Measurements from ENCODE around the gene DSC2. TPM values are rescaled to one million over a fixed set of nuclear protein-coding genes. Genes with fewer than 3 reads are reported as not detected.

Gene DSC2
- total RNA-seq, 1 experiment from 2014 or later = 0.04 TPM

DNA sequence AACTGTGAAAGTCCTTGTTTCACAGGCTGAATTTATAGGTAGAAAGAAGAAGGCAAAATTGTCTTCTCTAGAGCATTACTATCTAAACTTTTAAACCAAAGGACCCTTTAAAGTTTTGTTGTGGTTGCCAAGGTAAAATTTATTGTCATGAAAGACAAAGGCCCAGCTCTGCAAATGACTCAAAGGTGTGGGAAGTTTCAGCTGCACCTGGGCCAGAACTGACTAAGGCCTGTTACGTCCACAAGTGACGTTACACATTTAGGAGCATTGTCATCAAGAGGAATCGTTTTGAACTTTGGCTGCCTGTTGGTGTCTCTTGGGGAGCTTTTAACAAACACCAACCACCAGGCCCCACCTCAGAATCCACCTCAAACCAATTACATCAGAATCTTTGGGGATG lies 51.6 kb downstream of the DSC2 start:
- TF ChIP-seq, protein P1, sequence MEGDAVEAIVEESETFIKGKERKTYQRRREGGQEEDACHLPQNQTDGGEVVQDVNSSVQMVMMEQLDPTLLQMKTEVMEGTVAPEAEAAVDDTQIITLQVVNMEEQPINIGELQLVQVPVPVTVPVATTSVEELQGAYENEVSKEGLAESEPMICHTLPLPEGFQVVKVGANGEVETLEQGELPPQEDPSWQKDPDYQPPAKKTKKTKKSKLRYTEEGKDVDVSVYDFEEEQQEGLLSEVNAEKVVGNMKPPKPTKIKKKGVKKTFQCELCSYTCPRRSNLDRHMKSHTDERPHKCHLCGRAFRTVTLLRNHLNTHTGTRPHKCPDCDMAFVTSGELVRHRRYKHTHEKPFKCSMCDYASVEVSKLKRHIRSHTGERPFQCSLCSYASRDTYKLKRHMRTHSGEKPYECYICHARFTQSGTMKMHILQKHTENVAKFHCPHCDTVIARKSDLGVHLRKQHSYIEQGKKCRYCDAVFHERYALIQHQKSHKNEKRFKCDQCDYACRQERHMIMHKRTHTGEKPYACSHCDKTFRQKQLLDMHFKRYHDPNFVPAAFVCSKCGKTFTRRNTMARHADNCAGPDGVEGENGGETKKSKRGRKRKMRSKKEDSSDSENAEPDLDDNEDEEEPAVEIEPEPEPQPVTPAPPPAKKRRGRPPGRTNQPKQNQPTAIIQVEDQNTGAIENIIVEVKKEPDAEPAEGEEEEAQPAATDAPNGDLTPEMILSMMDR (conservative IDR thresholded peaks at IDR 0.05; ENCODE audit: low read depth, low read length) = no peak
- TF ChIP-seq EZH2 (IDR thresholded peaks at IDR 0.05; ENCODE audit: borderline replicate concordance, low read depth, low read length, poor library complexity, severe bottlenecking) = no peak
- H3K4me3 ChIP-seq (ENCODE audit: low read depth, low read length, poor library complexity, severe bottlenecking) = no peak overlapping the region
- no peaks in the 10 kb centered on the region for H3K9me3 ChIP-seq (ENCODE audit: low read depth, low read length, poor library complexity, severe bottlenecking)
- no peak overlapping the region for H3K27ac ChIP-seq (ENCODE audit: low read depth, low read length, poor library complexity, severe bottlenecking)
- BruUV-seq (replicated peaks) = no TSS peak
- intact Hi-C loops (cut with micrococcal nuclease; ENCODE audit: unreplicated experiment) = no loop called here
- no peaks in the 10 kb centered on the region for H3K36me3 ChIP-seq (ENCODE audit: insufficient read depth, low read length, poor library complexity, severe bottlenecking)
- no peaks in the 10 kb centered on the region for H3K4me1 ChIP-seq (ENCODE audit: insufficient read depth, low read length, poor library complexity, severe bottlenecking)
- H3K27me3 ChIP-seq (replicated peaks; ENCODE audit: insufficient read depth, low read depth, low read length, poor library complexity) = no peaks in the 10 kb centered on the region
- no peak for DNase-seq (ENCODE audit: low spot score)
- POLR2A ChIA-PET (ENCODE audit: low non-redundant PET) = no interaction called here
- CTCF ChIA-PET = no interaction called here

DNA sequence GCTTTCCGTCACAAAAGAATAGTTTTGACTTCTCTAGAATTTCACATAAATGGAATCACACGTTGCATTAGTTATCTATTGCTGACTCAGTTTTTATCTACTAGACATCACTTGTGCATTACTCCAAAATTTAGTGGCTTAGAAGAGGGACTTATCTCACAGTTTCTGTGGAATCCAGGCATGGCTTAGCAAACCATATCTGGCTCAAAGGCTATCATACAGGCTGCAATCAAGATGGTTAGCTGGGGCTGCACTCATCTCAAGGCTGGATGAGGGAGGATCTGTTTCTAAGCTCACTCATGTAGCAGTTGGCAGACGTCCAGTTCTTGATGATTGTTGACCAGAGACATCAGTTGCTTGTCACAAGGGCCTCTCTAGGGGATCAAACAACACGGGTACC lies 53.0 kb downstream of the DSC2 start:
- TF ChIP-seq EZH2 (IDR thresholded peaks at IDR 0.05; ENCODE audit: borderline replicate concordance, low read depth, low read length, poor library complexity, severe bottlenecking) = no peak
- TF ChIP-seq, protein P1 (conservative IDR thresholded peaks at IDR 0.05; ENCODE audit: low read depth, low read length) = no peak
- ChIA-PET CTCF (no interaction called here), POLR2A (ENCODE audit: low non-redundant PET) (no interaction called here)
- Histone ChIP-seq H3K4me3 (ENCODE audit: low read depth, low read length, poor library complexity, severe bottlenecking) (no peak overlapping the region), H3K36me3 (ENCODE audit: insufficient read depth, low read length, poor library complexity, severe bottlenecking) (no peaks in the 10 kb centered on the region), H3K9me3 (ENCODE audit: low read depth, low read length, poor library complexity, severe bottlenecking) (no peaks in the 10 kb centered on the region), H3K27ac (ENCODE audit: low read depth, low read length, poor library complexity, severe bottlenecking) (no peak overlapping the region), H3K27me3 (replicated peaks; ENCODE audit: insufficient read depth, low read depth, low read length, poor library complexity) (peaks cover 2% of the 10 kb centered on the region), H3K4me1 (ENCODE audit: insufficient read depth, low read length, poor library complexity, severe bottlenecking) (no peaks in the 10 kb centered on the region)
- BruUV-seq (replicated peaks) = no TSS peak
- intact Hi-C loops (cut with micrococcal nuclease; ENCODE audit: unreplicated experiment) = no loop called here
- DNase-seq (ENCODE audit: low spot score) = no peak

DNA sequence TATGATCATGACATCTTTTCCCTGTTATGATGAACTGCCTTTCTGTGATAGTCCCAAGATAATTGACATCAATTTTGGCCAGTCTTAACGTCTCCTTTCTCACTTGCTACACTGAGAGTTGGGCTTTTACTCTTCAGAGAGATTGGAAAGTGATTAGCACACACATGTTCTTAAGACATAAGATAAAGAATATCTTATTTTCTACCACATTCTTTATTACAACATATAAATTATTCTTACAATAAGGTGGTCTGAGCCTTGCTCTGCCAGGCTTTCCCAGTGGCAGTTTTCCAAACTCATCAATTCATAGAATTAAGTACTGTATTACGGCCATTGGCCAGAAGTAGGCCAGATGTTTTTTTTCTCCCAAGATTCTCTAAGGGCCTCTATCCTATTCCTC lies 54.0 kb downstream of the DSC2 start:
- Histone ChIP-seq H3K4me1 (ENCODE audit: insufficient read depth, low read length, poor library complexity, severe bottlenecking) (no peaks in the 10 kb centered on the region), H3K27ac (ENCODE audit: low read depth, low read length, poor library complexity, severe bottlenecking) (no peak overlapping the region), H3K27me3 (replicated peaks; ENCODE audit: insufficient read depth, low read depth, low read length, poor library complexity) (peaks cover 12% of the 10 kb centered on the region), H3K9me3 (ENCODE audit: low read depth, low read length, poor library complexity, severe bottlenecking) (no peaks in the 10 kb centered on the region), H3K36me3 (ENCODE audit: insufficient read depth, low read length, poor library complexity, severe bottlenecking) (no peaks in the 10 kb centered on the region), H3K4me3 (ENCODE audit: low read depth, low read length, poor library complexity, severe bottlenecking) (no peak overlapping the region)
- ChIA-PET CTCF (no interaction called here), POLR2A (ENCODE audit: low non-redundant PET) (no interaction called here)
- BruUV-seq (replicated peaks) = no TSS peak
- TF ChIP-seq, protein P1 (conservative IDR thresholded peaks at IDR 0.05; ENCODE audit: low read depth, low read length) = no peak
- TF ChIP-seq EZH2 (IDR thresholded peaks at IDR 0.05; ENCODE audit: borderline replicate concordance, low read depth, low read length, poor library complexity, severe bottlenecking) = no peak
- intact Hi-C loops (cut with micrococcal nuclease; ENCODE audit: unreplicated experiment) = no loop called here
- no peak for DNase-seq (ENCODE audit: low spot score)
